Astrocyte (in vitro differentiated cells and primary cell): ENCODE measurements around the gene ST8SIA2. TPM values are rescaled to one million over a fixed set of nuclear protein-coding genes. Genes with fewer than 3 reads are reported as not detected.

Source experiments
- DNase-seq: peaks from one replicate; pipeline ENCODE4 v3.0.0-alpha.2; 2010; ENCODE audit warnings: low read depth
- FAIRE-seq: peaks from 2 replicates; lab custom pipeline; 2011; peaks lifted over from hg19 to GRCh38; lab: Jason Lieb, UNC
- H2AFZ ChIP-seq: 2 replicates; pipeline ENCODE4 v1.6.0; 2012; ENCODE audit warnings: low read depth, low read length, inconsistent platforms
- H3K27ac ChIP-seq: 2 replicates; pipeline ENCODE4 v1.5.1; 2011; ENCODE audit warnings: low read depth, low read length, inconsistent platforms
- H3K27me3 ChIP-seq: 2 replicates; pipeline ENCODE4 v1.6.0; 2011; ENCODE audit warnings: low read length, inconsistent platforms; ENCODE audit not compliant: insufficient read depth
- H3K36me3 ChIP-seq: 2 replicates; pipeline ENCODE4 v1.5.1; 2011; ENCODE audit warnings: low read length, inconsistent platforms; ENCODE audit not compliant: insufficient read depth
- H3K4me1 ChIP-seq: 2 replicates; pipeline ENCODE4 v1.5.1; 2011; ENCODE audit warnings: low read length, inconsistent platforms; ENCODE audit not compliant: insufficient read depth
- H3K4me2 ChIP-seq: 2 replicates; pipeline ENCODE4 v1.6.0; 2012; ENCODE audit warnings: low read length, inconsistent platforms
- H3K4me3 ChIP-seq: 2 replicates; pipeline ENCODE4 v1.5.1; 2011; ENCODE audit warnings: low read depth, mild to moderate bottlenecking, low read length, inconsistent platforms; ENCODE audit not compliant: insufficient read depth
- H3K79me2 ChIP-seq: 2 replicates; pipeline ENCODE4 v1.6.0; 2012; ENCODE audit warnings: mild to moderate bottlenecking, low read length, inconsistent platforms; ENCODE audit not compliant: insufficient read depth
- H3K9ac ChIP-seq: 2 replicates; pipeline ENCODE4 v1.6.0; 2012; ENCODE audit warnings: mild to moderate bottlenecking, low read length, inconsistent platforms
- H3K9me3 ChIP-seq: 2 replicates; pipeline ENCODE4 v1.5.1; 2012; ENCODE audit warnings: low read depth, mild to moderate bottlenecking, low read length, inconsistent platforms; ENCODE audit not compliant: insufficient read depth
- H4K20me1 ChIP-seq: 2 replicates; pipeline ENCODE4 v1.6.0; 2012; ENCODE audit warnings: low read length, inconsistent platforms; ENCODE audit not compliant: insufficient read depth
- H3K27ac Mint-ChIP-seq: one replicate; pipeline ENCODE4 v1.8.0; 2021; ENCODE audit warnings: mild to moderate bottlenecking, mixed read lengths; ENCODE audit not compliant: unreplicated experiment
- H3K27me3 Mint-ChIP-seq: one replicate; pipeline ENCODE4 v1.8.0; 2021; ENCODE audit warnings: low read depth, mixed read lengths; ENCODE audit not compliant: unreplicated experiment
- H3K36me3 Mint-ChIP-seq: one replicate; pipeline ENCODE4 v1.8.0; 2021; ENCODE audit warnings: low read depth, mixed read lengths; ENCODE audit not compliant: unreplicated experiment
- H3K4me1 Mint-ChIP-seq: one replicate; pipeline ENCODE4 v1.8.0; 2021; ENCODE audit warnings: low read depth, mixed read lengths; ENCODE audit not compliant: unreplicated experiment
- H3K4me3 Mint-ChIP-seq: one replicate; pipeline ENCODE4 v1.8.0; 2021; ENCODE audit warnings: mild to moderate bottlenecking, moderate library complexity, mixed read lengths; ENCODE audit not compliant: unreplicated experiment
- H3K9me3 Mint-ChIP-seq: one replicate; pipeline ENCODE4 v1.8.0; 2021; ENCODE audit warnings: mild to moderate bottlenecking, mixed read lengths; ENCODE audit not compliant: unreplicated experiment
- CTCF ChIP-seq: IDR thresholded peaks from 2 replicates; pipeline ENCODE4 v1.5.1; 2011; ENCODE audit warnings: low read depth, mild to moderate bottlenecking, inconsistent platforms, low read length, moderate library complexity; ENCODE audit not compliant: insufficient read depth
- EZH2 ChIP-seq: IDR thresholded peaks from 2 replicates; pipeline ENCODE4 v1.6.1; 2012; ENCODE audit warnings: mild to moderate bottlenecking, low read length, inconsistent platforms; ENCODE audit not compliant: insufficient read depth
- total RNA-seq: library from RNA; stranded (reverse); gene quantifications from 2 replicates; pipeline ENCODE4 v1.2.1, GENCODE V29; 2021

The ST8SIA2 gene
- total RNA-seq, 1 donor from 2014 or later, result 8.6 TPM

- H3K4me3 ChIP-seq, result no peak overlapping the region
- TF ChIP-seq EZH2, result no peak
- TF ChIP-seq CTCF, result no peak
- no peak overlapping the region for H3K4me3 Mint-ChIP-seq
- H3K4me2 ChIP-seq, result no peak overlapping the region
- H2AFZ ChIP-seq, result no peak overlapping the region
- H3K36me3 Mint-ChIP-seq, result no peaks in the 10 kb centered on the region
- H3K4me1 ChIP-seq, result no peaks in the 10 kb centered on the region
- no peaks in the 10 kb centered on the region for H3K9me3 ChIP-seq
- H3K27ac ChIP-seq, result no peak overlapping the region
- peaks cover 4% of the 10 kb centered on the region for H3K27me3 Mint-ChIP-seq
- no peaks in the 10 kb centered on the region for H3K79me2 ChIP-seq
- FAIRE-seq (no peak), DNase-seq (no peak)
- no peaks in the 10 kb centered on the region for H3K27me3 ChIP-seq
- H3K27ac Mint-ChIP-seq, result no peak overlapping the region
- no peaks in the 10 kb centered on the region for H3K36me3 ChIP-seq
- H3K4me1 Mint-ChIP-seq, result peaks cover 2% of the 10 kb centered on the region
- H3K9me3 Mint-ChIP-seq, result peaks cover 2% of the 10 kb centered on the region
- H3K9ac ChIP-seq, result no peak overlapping the region
- H4K20me1 ChIP-seq, result no peaks in the 10 kb centered on the region
These were observed 109.5 kb downstream of the ST8SIA2 start for GRCh38 chr15:92502930-92503857.

GRCh38 chr15:92503889-92504288 is 110.2 kb downstream of the ST8SIA2 start:
- no peak overlapping the region for H3K4me2 ChIP-seq
- H3K4me1 ChIP-seq, result no peaks in the 10 kb centered on the region
- H3K4me3 ChIP-seq, result no peak overlapping the region
- Mint-ChIP-seq H3K4me3 (no peak overlapping the region), H3K27me3 (peaks cover 4% of the 10 kb centered on the region), H3K9me3 (peaks cover 2% of the 10 kb centered on the region), H3K36me3 (no peaks in the 10 kb centered on the region), H3K4me1 (peaks cover 2% of the 10 kb centered on the region), H3K27ac (no peak overlapping the region)
- H4K20me1 ChIP-seq, result no peaks in the 10 kb centered on the region
- DNase-seq (no peak), FAIRE-seq (no peak)
- H3K9me3 ChIP-seq, result no peaks in the 10 kb centered on the region
- TF ChIP-seq CTCF (no peak), EZH2 (no peak)
- H3K27me3 ChIP-seq, result no peaks in the 10 kb centered on the region
- H3K79me2 ChIP-seq, result no peaks in the 10 kb centered on the region
- H3K27ac ChIP-seq, result no peak overlapping the region
- no peaks in the 10 kb centered on the region for H3K36me3 ChIP-seq
- H3K9ac ChIP-seq, result no peak overlapping the region
- no peak overlapping the region for H2AFZ ChIP-seq

- Histone ChIP-seq H3K36me3 (no peaks in the 10 kb centered on the region), H3K4me1 (peaks cover 6% of the 10 kb centered on the region), H3K9ac (no peak overlapping the region), H4K20me1 (no peaks in the 10 kb centered on the region), H3K79me2 (no peaks in the 10 kb centered on the region), H3K27me3 (no peaks in the 10 kb centered on the region), H3K27ac (no peak overlapping the region), H3K4me2 (no peak overlapping the region), H3K4me3 (no peak overlapping the region), H2AFZ (no peak overlapping the region), H3K9me3 (no peaks in the 10 kb centered on the region)
- no peak for FAIRE-seq
- peaks cover 7% of the 10 kb centered on the region for H3K4me1 Mint-ChIP-seq
- no peaks in the 10 kb centered on the region for H3K36me3 Mint-ChIP-seq
- peaks cover 2% of the 10 kb centered on the region for H3K27me3 Mint-ChIP-seq
- no peak overlapping the region for H3K4me3 Mint-ChIP-seq
- TF ChIP-seq EZH2 (no peak), CTCF (no peak)
- no peak for DNase-seq
- no peaks in the 10 kb centered on the region for H3K9me3 Mint-ChIP-seq
- no peak overlapping the region for H3K27ac Mint-ChIP-seq
These were observed 111.9 kb downstream of the ST8SIA2 start for GRCh38 chr15:92505611-92506010.
